Measurements from ENCODE around the gene FAM50B. TPM values are rescaled to one million over a fixed set of nuclear protein-coding genes. Genes with fewer than 3 reads are reported as not detected.

Gene FAM50B
- total and polyA plus RNA-seq, 2 of the 13 experiments (the other 11 are each of a cell fraction or from before 2014, with no cell fraction given): 0.05 TPM; not detected in 1

- TF ChIP-seq RFX5 (IDR thresholded peaks at IDR 0.05; ENCODE audit: low read depth, low read length): no peak
- TF ChIP-seq ARID4A (CRISPR knock-in tag; IDR thresholded peaks at IDR 0.05; ENCODE audit: borderline replicate concordance): no peak
- TF ChIP-seq SIX1 (CRISPR knock-in tag; IDR thresholded peaks at IDR 0.05; ENCODE audit: borderline replicate concordance): no peak
- no peak for TF ChIP-seq JUNB (CRISPR knock-in tag; IDR thresholded peaks at IDR 0.05; ENCODE audit: borderline replicate concordance)
- 0 out of 2 replicates have a peak, but pooled peaks have one; percentile 6 for TF ChIP-seq MYC (CRISPR knock-in tag; IDR thresholded peaks at IDR 0.05; ENCODE audit: borderline replicate concordance)
- TF ChIP-seq ZSCAN31 (CRISPR knock-in tag; IDR thresholded peaks at IDR 0.05; ENCODE audit: low read depth): no peak
- TF ChIP-seq ZNF607 (CRISPR knock-in tag; IDR thresholded peaks at IDR 0.05; ENCODE audit: borderline replicate concordance): no peak
- TF ChIP-seq HDAC2 (CRISPR knock-in tag; IDR thresholded peaks at IDR 0.05): peak; percentile 65; the same call in 1 of the 2 replicates
- peak; percentile 49; the same call in 1 of the 2 replicates for TF ChIP-seq ZBTB25 (CRISPR knock-in tag; IDR thresholded peaks at IDR 0.05)
- 0 out of 2 replicates have a peak, but pooled peaks have one; percentile 25 for TF ChIP-seq HNF1A (IDR thresholded peaks at IDR 0.05; ENCODE audit: low read depth)
- TF ChIP-seq HNF1A (CRISPR knock-in tag; IDR thresholded peaks at IDR 0.05; ENCODE audit: borderline replicate concordance): no peak
- peak; percentile 87 for TF ChIP-seq SAP130 (CRISPR knock-in tag; IDR thresholded peaks at IDR 0.05; ENCODE audit: low read depth)
- no peak for TF ChIP-seq FOXA1 (IDR thresholded peaks at IDR 0.05)
- TF ChIP-seq FOXA1 (CRISPR knock-in tag; IDR thresholded peaks at IDR 0.05): 0 out of 2 replicates have a peak, but pooled peaks have one; percentile 28
- 0 out of 2 replicates have a peak, but pooled peaks have one; percentile 35 for TF ChIP-seq CBX5 (CRISPR knock-in tag; IDR thresholded peaks at IDR 0.05; ENCODE audit: borderline replicate concordance)
- TF ChIP-seq RAD21 (CRISPR knock-in tag; IDR thresholded peaks at IDR 0.05): no peak
- no peak for TF ChIP-seq EEA1 (CRISPR knock-in tag; IDR thresholded peaks at IDR 0.05; ENCODE audit: borderline replicate concordance)
- no peak for TF ChIP-seq TCF7 (IDR thresholded peaks at IDR 0.05; ENCODE audit: low read depth)
- no peak for TF ChIP-seq ATRX (CRISPR knock-in tag; IDR thresholded peaks at IDR 0.05; ENCODE audit: borderline replicate concordance)
- TF ChIP-seq ZNF629 (CRISPR knock-in tag; conservative IDR thresholded peaks at IDR 0.05): no peak
Measured at GRCh38 chr6:3871515-3871914, 22.3 kb downstream of the FAM50B start (continued).

Measured in HepG2 (cell line).